H9 (cell line): ENCODE measurements around the gene DMXL1. TPM values are rescaled to one million over a fixed set of nuclear protein-coding genes. Genes with fewer than 3 reads are reported as not detected.

Experiments used
- DNase-seq: peaks from one replicate; pipeline ENCODE4 v3.0.0-alpha.2; 2017
- H2AFZ ChIP-seq: one replicate; pipeline ENCODE4 v1.6.1; 2013; ENCODE audit warnings: mild to moderate bottlenecking, low read length, control low read depth, moderate library complexity
- H2AK5ac ChIP-seq: 2 replicates; pipeline ENCODE4 v1.6.1; 2013; ENCODE audit warnings: low read length, control low read depth, mixed read lengths; ENCODE audit not compliant: insufficient read length
- H2BK120ac ChIP-seq: one replicate; pipeline ENCODE4 v1.6.1; 2013; ENCODE audit warnings: low read depth, mild to moderate bottlenecking, low read length, control low read depth, inconsistent platforms; ENCODE audit not compliant: poor library complexity, severe bottlenecking
- H2BK12ac ChIP-seq: 2 replicates; pipeline ENCODE4 v1.6.1; 2013; ENCODE audit warnings: low read length, control low read depth, mixed read lengths, low read depth; ENCODE audit not compliant: insufficient read length
- H2BK15ac ChIP-seq: 2 replicates; pipeline ENCODE4 v1.6.1; 2013; ENCODE audit warnings: low read depth, low read length, control low read depth
- H2BK20ac ChIP-seq: one replicate; pipeline ENCODE4 v1.6.1; 2013; ENCODE audit warnings: low read depth, mild to moderate bottlenecking, low read length, control low read depth, inconsistent platforms; ENCODE audit not compliant: poor library complexity, severe bottlenecking
- H2BK5ac ChIP-seq: 2 replicates; pipeline ENCODE4 v1.6.1; 2013; ENCODE audit warnings: low read length, control low read depth, mixed read lengths; ENCODE audit not compliant: insufficient read length
- H3K14ac ChIP-seq: 2 replicates; pipeline ENCODE4 v1.6.1; 2013; ENCODE audit warnings: low read length, control low read depth; ENCODE audit not compliant: insufficient read depth
- H3K18ac ChIP-seq: 2 replicates; pipeline ENCODE4 v1.6.1; 2013; ENCODE audit warnings: low read depth, mild to moderate bottlenecking, mixed read lengths, low read length, control low read depth; ENCODE audit not compliant: insufficient read length
- H3K23ac ChIP-seq: 2 replicates; pipeline ENCODE4 v1.6.1; 2013; ENCODE audit warnings: low read length, control low read depth, mixed read lengths, low read depth; ENCODE audit not compliant: insufficient read length
- H3K23me2 ChIP-seq: 2 replicates; pipeline ENCODE4 v1.6.1; 2013; ENCODE audit warnings: low read depth, mild to moderate bottlenecking, mixed read lengths, low read length, control low read depth; ENCODE audit not compliant: insufficient read length, poor library complexity, severe bottlenecking
- H3K27ac ChIP-seq: 2 replicates; pipeline ENCODE4 v1.5.1; 2013; ENCODE audit warnings: low read length, control low read depth, mixed read lengths, low read depth; ENCODE audit not compliant: insufficient read length
- H3K27me3 ChIP-seq: 2 replicates; pipeline ENCODE4 v1.6.1; 2013; ENCODE audit warnings: low read length, control low read depth, inconsistent platforms; ENCODE audit not compliant: insufficient read depth
- H3K4ac ChIP-seq: 2 replicates; pipeline ENCODE4 v1.6.1; 2013; ENCODE audit warnings: low read depth, mild to moderate bottlenecking, control low read depth, inconsistent platforms, low read length, moderate library complexity
- H3K4me1 ChIP-seq: 2 replicates; pipeline ENCODE4 v1.6.1; 2013; ENCODE audit warnings: low read length, control low read depth, inconsistent platforms; ENCODE audit not compliant: insufficient read depth
- H3K4me2 ChIP-seq: 2 replicates; pipeline ENCODE4 v1.6.1; 2013; ENCODE audit warnings: low read length, control low read depth, mixed read lengths; ENCODE audit not compliant: insufficient read length, insufficient read depth
- H3K56ac ChIP-seq: 2 replicates; pipeline ENCODE4 v1.6.1; 2013; ENCODE audit warnings: low read depth, mild to moderate bottlenecking, mixed read lengths, low read length, control low read depth; ENCODE audit not compliant: insufficient read length
- H3K79me1 ChIP-seq: 2 replicates; pipeline ENCODE4 v1.6.1; 2013; ENCODE audit warnings: low read depth, mild to moderate bottlenecking, moderate library complexity, low read length, control low read depth, inconsistent platforms; ENCODE audit not compliant: insufficient read depth, poor library complexity, severe bottlenecking
- H3K79me2 ChIP-seq: 2 replicates; pipeline ENCODE4 v1.6.1; 2013; ENCODE audit warnings: low read length, control low read depth, inconsistent platforms; ENCODE audit not compliant: insufficient read depth
- H3K9ac ChIP-seq: 2 replicates; pipeline ENCODE4 v1.6.1; 2013; ENCODE audit warnings: low read length, control low read depth, mixed read lengths; ENCODE audit not compliant: insufficient read length; ENCODE audit errors: extremely low read depth
- H3K9me3 ChIP-seq: one replicate; pipeline ENCODE4 v1.6.1; 2013; ENCODE audit warnings: low read depth, low read length, inconsistent platforms; ENCODE audit not compliant: control insufficient read depth
- H3T11ph ChIP-seq: one replicate; pipeline ENCODE4 v1.6.1; 2013; ENCODE audit warnings: mild to moderate bottlenecking, low read length, control low read depth, inconsistent platforms
- H4K20me1 ChIP-seq: one replicate; pipeline ENCODE4 v1.6.1; 2013; ENCODE audit not compliant: control insufficient read depth, insufficient read length, insufficient read depth
- H4K5ac ChIP-seq: 2 replicates; pipeline ENCODE4 v1.6.1; 2013; ENCODE audit warnings: low read depth, mild to moderate bottlenecking, mixed read lengths, low read length, control low read depth; ENCODE audit not compliant: insufficient read length
- H4K8ac ChIP-seq: replicated peaks from 2 replicates; pipeline ENCODE4 v1.6.1; 2013; ENCODE audit warnings: low read length, control low read depth, mixed read lengths, low read depth; ENCODE audit not compliant: insufficient read length
- H4K91ac ChIP-seq: 2 replicates; pipeline ENCODE4 v1.6.1; 2013; ENCODE audit warnings: low read depth, mild to moderate bottlenecking, moderate library complexity, mixed read lengths, low read length, control low read depth; ENCODE audit not compliant: insufficient read length
- H3K27ac Mint-ChIP-seq, 3 experiments: 2 replicates in 2 of 3; 3 replicates in 1 of 3; pipeline ENCODE4 v1.8.0; 2020 to 2021; ENCODE audit warnings: mixed read lengths in 3 of 3, mild to moderate bottlenecking in 1 of 3, moderate library complexity in 1 of 3
- H3K27me3 Mint-ChIP-seq: 2 replicates; pipeline ENCODE4 v1.8.0; 2021; ENCODE audit warnings: low read depth, mild to moderate bottlenecking, moderate library complexity, mixed read lengths
- H3K36me3 Mint-ChIP-seq, 3 experiments: 2 replicates in 2 of 3; 3 replicates in 1 of 3; pipeline ENCODE4 v1.8.0; 2020 to 2021; ENCODE audit warnings: low read depth in 3 of 3, mixed read lengths in 3 of 3; ENCODE audit not compliant: insufficient read depth in 1 of 3
- H3K4me1 Mint-ChIP-seq, 2 experiments: 2 replicates each; pipeline ENCODE4 v1.8.0; 2020; ENCODE audit warnings: mixed read lengths in 2 of 2
- H3K4me3 Mint-ChIP-seq, 2 experiments: 2 replicates in 1 of 2; 3 replicates in 1 of 2; pipeline ENCODE4 v1.8.0; 2020 to 2021; ENCODE audit warnings: mild to moderate bottlenecking in 2 of 2, mixed read lengths in 2 of 2, moderate library complexity in 1 of 2
- H3K9me3 Mint-ChIP-seq, 2 experiments: 2 replicates in 1 of 2; 3 replicates in 1 of 2; pipeline ENCODE4 v1.8.0; 2020; ENCODE audit warnings: mild to moderate bottlenecking in 2 of 2, mixed read lengths in 2 of 2, moderate library complexity in 1 of 2
- WGBS: extraction: QIAGEN DNeasy Blood & Tissue Kit; methylation state at CpG from one replicate; pipeline ENCODE4 v1.1.7; 2013; ENCODE audit warnings: missing lambda C conversion rate, low lambda C conversion rate, mixed read lengths; ENCODE audit not compliant: insufficient read length; ENCODE audit errors: extremely low coverage; 5-methylcytosine and 5-hydroxymethylcytosine counted together
- total RNA-seq: library from RNA; stranded (reverse); gene quantifications from 2 replicates; pipeline ENCODE4 v1.2.1, GENCODE V29; 2021
- TF ChIP-seq, protein P1 (sequence below): fragments of 200-600 bp; sonication (generic); conservative IDR thresholded peaks from 3 replicates; pipeline ENCODE4 v1.8.0; 2021; ENCODE audit warnings: antibody characterized with exemption, mild to moderate bottlenecking

DMXL1 gene
- total RNA-seq, 1 experiment from 2014 or later: 63.5 TPM

- no peak overlapping the region for H2BK120ac ChIP-seq
- H3K27ac ChIP-seq: no peak overlapping the region
- H4K91ac ChIP-seq: no peak overlapping the region
- H3K4me1 ChIP-seq: no peaks in the 10 kb centered on the region
- H2BK15ac ChIP-seq: no peak overlapping the region
- no peak for DNase-seq
- TF ChIP-seq, protein P1, sequence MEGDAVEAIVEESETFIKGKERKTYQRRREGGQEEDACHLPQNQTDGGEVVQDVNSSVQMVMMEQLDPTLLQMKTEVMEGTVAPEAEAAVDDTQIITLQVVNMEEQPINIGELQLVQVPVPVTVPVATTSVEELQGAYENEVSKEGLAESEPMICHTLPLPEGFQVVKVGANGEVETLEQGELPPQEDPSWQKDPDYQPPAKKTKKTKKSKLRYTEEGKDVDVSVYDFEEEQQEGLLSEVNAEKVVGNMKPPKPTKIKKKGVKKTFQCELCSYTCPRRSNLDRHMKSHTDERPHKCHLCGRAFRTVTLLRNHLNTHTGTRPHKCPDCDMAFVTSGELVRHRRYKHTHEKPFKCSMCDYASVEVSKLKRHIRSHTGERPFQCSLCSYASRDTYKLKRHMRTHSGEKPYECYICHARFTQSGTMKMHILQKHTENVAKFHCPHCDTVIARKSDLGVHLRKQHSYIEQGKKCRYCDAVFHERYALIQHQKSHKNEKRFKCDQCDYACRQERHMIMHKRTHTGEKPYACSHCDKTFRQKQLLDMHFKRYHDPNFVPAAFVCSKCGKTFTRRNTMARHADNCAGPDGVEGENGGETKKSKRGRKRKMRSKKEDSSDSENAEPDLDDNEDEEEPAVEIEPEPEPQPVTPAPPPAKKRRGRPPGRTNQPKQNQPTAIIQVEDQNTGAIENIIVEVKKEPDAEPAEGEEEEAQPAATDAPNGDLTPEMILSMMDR: no peak
- H3K9ac ChIP-seq: no peak overlapping the region
- H2BK5ac ChIP-seq: no peak overlapping the region
- H4K5ac ChIP-seq: no peak overlapping the region
- no peaks in the 10 kb centered on the region for H3K79me1 ChIP-seq
- no peak overlapping the region for H3K23ac ChIP-seq
- no peak overlapping the region for H2BK12ac ChIP-seq
- no peak overlapping the region for H3K4me2 ChIP-seq
- H4K20me1 ChIP-seq: no peaks in the 10 kb centered on the region
- H3K4ac ChIP-seq: no peak overlapping the region
- no peak overlapping the region for H3K18ac ChIP-seq
- H3K27me3 ChIP-seq: no peaks in the 10 kb centered on the region
- no peak overlapping the region for H3K56ac ChIP-seq
- peaks cover 3 to 17% (median 10%) of the 10 kb centered on the region in 3 experiments; a peak in 6 of 7 replicates for H3K36me3 Mint-ChIP-seq
- H3K14ac ChIP-seq: no peak overlapping the region
- H2AK5ac ChIP-seq: no peak overlapping the region
- no peak overlapping the region for H2BK20ac ChIP-seq
- WGBS: no CpG with 5 or more reads among the region's 1 CpG
- no peaks in the 10 kb centered on the region for H3K23me2 ChIP-seq
- no peaks in the 10 kb centered on the region for H3K9me3 Mint-ChIP-seq
- no peak overlapping the region for H3K27ac Mint-ChIP-seq
- no peak overlapping the region for H3T11ph ChIP-seq
- H4K8ac ChIP-seq: no peak overlapping the region
- no peaks in the 10 kb centered on the region for H3K27me3 Mint-ChIP-seq
- H3K4me3 Mint-ChIP-seq: no peak overlapping the region
- no peak overlapping the region for H2AFZ ChIP-seq
- no peaks in the 10 kb centered on the region for H3K79me2 ChIP-seq
- H3K4me1 Mint-ChIP-seq: peaks cover 3 to 5% of the 10 kb centered on the region in 2 experiments; a peak in 1 of 4 replicates
- H3K9me3 ChIP-seq: no peaks in the 10 kb centered on the region
Observed at GRCh38 chr5:119207105-119207504, 136.2 kb downstream of the DMXL1 start.
